Large intestine (tissue), 3 donors: ENCODE results near the gene LAMTOR4. TPM values are rescaled to one million over a fixed set of nuclear protein-coding genes. Genes with fewer than 3 reads are reported as not detected.
"Not testable (repeated sequence)": the region's sequence is repeated elsewhere in the genome, so short reads cannot be mapped to it uniquely, and the experiment has no call there.

Source experiments
- DNase-seq, 2 donors: peaks; one replicate each; pipeline versions ENCODE4 v3.0.0 to v3.0.0-alpha.2; 2013
- H3K27ac ChIP-seq: one replicate; pipeline ENCODE4 v1.5.1; 2013; ENCODE audit warnings: low read length
- H3K27me3 ChIP-seq: 2 replicates; pipeline ENCODE4 v1.6.1; 2013; ENCODE audit warnings: low read length; ENCODE audit not compliant: control insufficient read depth, insufficient read depth
- H3K36me3 ChIP-seq: 2 replicates; pipeline ENCODE4 v1.6.1; 2013; ENCODE audit warnings: low read length; ENCODE audit not compliant: control insufficient read depth, insufficient read depth
- H3K4me1 ChIP-seq: one replicate; pipeline ENCODE4 v1.6.1; 2013; ENCODE audit warnings: low read length; ENCODE audit not compliant: control insufficient read depth, insufficient read depth
- H3K4me3 ChIP-seq: one replicate; pipeline ENCODE4 v1.5.1; 2013; ENCODE audit warnings: low read length
- H3K9me3 ChIP-seq: one replicate; pipeline ENCODE4 v1.6.1; 2013; ENCODE audit warnings: mild to moderate bottlenecking, low read depth, low read length, moderate library complexity; ENCODE audit not compliant: control insufficient read depth
- WGBS: methylation state at CpG from one replicate; pipeline ENCODE4 v1.1.5; 2013; ENCODE audit warnings: low lambda C conversion rate; ENCODE audit not compliant: insufficient coverage; 5-methylcytosine and 5-hydroxymethylcytosine counted together
- polyA plus RNA-seq: library from polyadenylated mRNA; unstranded; fragments of 120-200 nt; gene quantifications from one replicate; pipeline ENCODE4 v1.2.1, GENCODE V29; 2013

The LAMTOR4 gene
- polyA plus RNA-seq, 1 donor = 133 TPM

- H3K4me3 ChIP-seq, H3K36me3 ChIP-seq, DNase-seq, H3K27ac ChIP-seq, H3K4me1 ChIP-seq, H3K9me3 ChIP-seq: not testable (repeated sequence)
- peaks cover 12% of the 10 kb centered on the region for H3K27me3 ChIP-seq
- 80% methylated on average over 1 of the region's 6 CpGs for WGBS
Measured at GRCh38 chr7:100182616-100183015, 33.9 kb downstream of the LAMTOR4 start.

- not testable (repeated sequence) for H3K4me3 ChIP-seq, H3K4me1 ChIP-seq, H3K27ac ChIP-seq, H3K36me3 ChIP-seq, DNase-seq, H3K9me3 ChIP-seq, H3K27me3 ChIP-seq
- WGBS = no CpG with 5 or more reads among the region's 6 CpGs
Measured at GRCh38 chr7:100183090-100183489, 34.4 kb downstream of the LAMTOR4 start.

GRCh38 chr7:100185726-100186125 is 37.0 kb downstream of the LAMTOR4 start:
- Histone ChIP-seq H3K4me1 (no peaks in the 10 kb centered on the region), H3K9me3 (no peaks in the 10 kb centered on the region), H3K36me3 (no peaks in the 10 kb centered on the region), H3K27ac (no peak overlapping the region), H3K27me3 (no peaks in the 10 kb centered on the region), H3K4me3 (no peak overlapping the region)
- no peak for DNase-seq
- no CpG with 5 or more reads among the region's 2 CpGs for WGBS

GRCh38 chr7:100189061-100189460 is 40.3 kb downstream of the LAMTOR4 start:
- H3K36me3 ChIP-seq = no peaks in the 10 kb centered on the region
- no peak overlapping the region for H3K4me3 ChIP-seq
- no CpG with 5 or more reads among the region's 3 CpGs for WGBS
- no peaks in the 10 kb centered on the region for H3K27me3 ChIP-seq
- H3K27ac ChIP-seq = no peak overlapping the region
- H3K9me3 ChIP-seq = no peaks in the 10 kb centered on the region
- DNase-seq = no peak
- no peaks in the 10 kb centered on the region for H3K4me1 ChIP-seq

DNA sequence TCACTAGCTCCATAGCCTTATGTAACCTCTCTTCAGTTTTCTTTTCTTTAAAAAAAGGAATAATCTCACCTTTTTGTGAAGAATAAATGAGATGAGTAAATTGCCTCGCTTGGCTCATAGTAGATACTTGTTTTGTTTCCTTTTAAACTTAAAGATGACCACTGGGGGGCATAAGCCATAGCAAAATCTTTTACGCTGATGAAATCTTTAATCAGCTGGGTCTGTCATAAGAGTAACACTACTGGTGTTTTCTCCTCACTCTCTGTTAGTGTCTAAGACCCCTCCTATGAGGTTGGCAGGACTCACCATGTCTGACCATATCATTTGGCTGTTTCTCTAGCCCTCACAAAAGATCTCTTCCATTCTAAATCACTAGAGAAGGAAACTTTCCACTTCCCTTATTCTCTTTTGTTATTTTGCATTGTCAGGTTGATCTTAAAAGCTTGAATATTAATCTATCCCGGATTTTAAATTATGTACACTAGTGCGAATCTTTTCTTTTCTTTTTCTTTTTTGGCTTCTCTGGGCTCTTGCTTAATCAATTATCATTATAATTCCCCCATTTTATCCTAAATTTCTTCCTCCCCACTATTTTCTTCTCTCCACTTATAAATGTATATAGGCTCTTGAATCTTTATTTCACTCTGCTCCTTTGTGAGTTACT is 41.5 kb downstream of the LAMTOR4 start:
- no peaks in the 10 kb centered on the region for H3K27me3 ChIP-seq
- no peaks in the 10 kb centered on the region for H3K4me1 ChIP-seq
- H3K36me3 ChIP-seq = no peaks in the 10 kb centered on the region
- H3K9me3 ChIP-seq = no peaks in the 10 kb centered on the region
- no peak for DNase-seq
- H3K27ac ChIP-seq = no peak overlapping the region
- 93% methylated on average over 2 of the region's 4 CpGs for WGBS
- H3K4me3 ChIP-seq = no peak overlapping the region

DNA sequence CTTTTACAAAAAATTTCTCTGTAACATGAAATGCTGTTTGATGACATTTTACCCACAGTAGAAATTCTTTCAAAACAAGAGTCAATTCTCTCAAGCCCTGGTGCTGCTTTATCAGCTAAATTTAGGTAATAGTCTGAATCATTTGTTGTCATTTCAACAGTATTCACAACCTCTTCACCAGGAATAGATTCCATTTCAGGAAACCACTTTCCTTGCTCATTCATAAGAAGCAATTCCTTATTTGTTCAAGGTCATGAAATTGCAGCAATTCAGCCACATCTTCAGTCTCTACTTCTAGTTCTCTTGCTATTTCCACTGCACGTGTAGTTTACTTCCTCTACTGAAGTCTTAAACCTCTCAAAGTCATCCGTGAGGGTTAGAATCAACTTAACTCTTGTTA is 43.1 kb downstream of the LAMTOR4 start:
- no peaks in the 10 kb centered on the region for H3K36me3 ChIP-seq
- WGBS = 50% methylated on average over 2 of the region's 2 CpGs

DNA sequence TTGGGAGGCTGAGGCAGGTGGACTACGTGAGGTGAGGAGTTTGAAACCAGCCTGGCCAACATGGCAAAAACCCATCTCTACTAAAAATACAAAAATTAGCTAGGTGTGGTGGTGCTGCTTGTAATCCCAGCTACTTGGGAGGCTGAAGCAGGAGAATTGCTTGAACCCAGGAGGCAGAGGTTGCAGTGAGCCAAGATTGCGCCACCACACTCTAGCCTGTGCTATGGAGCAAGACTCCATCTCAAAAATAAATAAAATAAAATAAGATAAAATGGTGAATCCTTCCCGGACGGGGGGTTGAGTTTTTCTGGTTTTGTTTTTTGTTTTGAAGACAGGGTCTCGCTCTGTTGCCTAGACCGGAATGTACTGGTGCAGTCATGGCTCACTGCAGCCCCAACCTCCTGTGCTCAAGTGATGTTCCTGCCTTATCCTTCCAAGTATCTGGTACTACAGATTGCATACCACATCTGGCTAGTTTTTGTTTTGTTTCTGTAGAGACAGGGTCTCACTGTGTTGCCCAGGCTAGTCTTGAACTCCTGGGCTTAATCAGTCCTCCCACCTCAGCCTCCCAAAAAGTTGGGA is 43.7 kb downstream of the LAMTOR4 start:
- not testable (repeated sequence) for H3K27me3 ChIP-seq, H3K4me3 ChIP-seq, H3K36me3 ChIP-seq, H3K9me3 ChIP-seq, DNase-seq, H3K4me1 ChIP-seq, H3K27ac ChIP-seq
- WGBS = 100% methylated on average over 4 of the region's 6 CpGs

More for the DNA sequence above, 43.1 kb downstream of the LAMTOR4 start:
- no peak for DNase-seq
- Histone ChIP-seq H3K9me3 (no peaks in the 10 kb centered on the region), H3K27ac (no peak overlapping the region), H3K4me3 (no peak overlapping the region), H3K4me1 (no peaks in the 10 kb centered on the region), H3K27me3 (no peaks in the 10 kb centered on the region)

GRCh38 chr7:100192969-100193368 is 44.3 kb downstream of the LAMTOR4 start:
- Histone ChIP-seq H3K27ac (no peak overlapping the region), H3K27me3 (no peaks in the 10 kb centered on the region), H3K4me3 (no peak overlapping the region), H3K36me3 (no peaks in the 10 kb centered on the region), H3K9me3 (no peaks in the 10 kb centered on the region), H3K4me1 (no peaks in the 10 kb centered on the region)
- no peak for DNase-seq
- WGBS = no CpG with 5 or more reads among the region's 3 CpGs

- no CpG with 5 or more reads among the region's 2 CpGs for WGBS
- H3K27me3 ChIP-seq = peaks cover 2% of the 10 kb centered on the region
- no peak overlapping the region for H3K4me3 ChIP-seq
- no peaks in the 10 kb centered on the region for H3K36me3 ChIP-seq
- DNase-seq = no peak
- no peaks in the 10 kb centered on the region for H3K9me3 ChIP-seq
- peaks cover 3% of the 10 kb centered on the region for H3K4me1 ChIP-seq
- no peak overlapping the region for H3K27ac ChIP-seq
Measured at GRCh38 chr7:100195222-100195621, 46.5 kb downstream of the LAMTOR4 start.

GRCh38 chr7:100195901-100196322 is 47.2 kb downstream of the LAMTOR4 start:
- WGBS = 100% methylated on average over 3 of the region's 6 CpGs
- not testable (repeated sequence) for H3K4me3 ChIP-seq, DNase-seq, H3K27me3 ChIP-seq, H3K27ac ChIP-seq, H3K36me3 ChIP-seq, H3K9me3 ChIP-seq, H3K4me1 ChIP-seq

- no peak overlapping the region for H3K27ac ChIP-seq
- 97% methylated on average over 3 of the region's 10 CpGs for WGBS
- no peaks in the 10 kb centered on the region for H3K9me3 ChIP-seq
- peaks cover 12% of the 10 kb centered on the region for H3K4me1 ChIP-seq
- H3K27me3 ChIP-seq = peaks cover 2% of the 10 kb centered on the region
- H3K36me3 ChIP-seq = no peaks in the 10 kb centered on the region
- no peak overlapping the region for H3K4me3 ChIP-seq
- no peak for DNase-seq
Measured at GRCh38 chr7:100198266-100198665, 49.5 kb downstream of the LAMTOR4 start.
